Heart right ventricle (tissue), 16 donors: ENCODE results near the gene SSH3. TPM values are rescaled to one million over a fixed set of nuclear protein-coding genes. Genes with fewer than 3 reads are reported as not detected.

ENCODE experiments used
- ATAC-seq, 8 donors: fragments of 200-7000 bp; cut with Tn5 transposase; one replicate each; pipeline ENCODE4 v1.9.1; 2020; ENCODE audit warnings: mild to moderate bottlenecking in 8 of 8, moderate library complexity in 8 of 8, moderate number of reproducible peaks in 1 of 8
- DNase-seq, 2 donors: peaks; one replicate each; pipeline ENCODE4 v3.0.0-alpha.2; 2020
- H3K27ac ChIP-seq, 10 donors: fragments of 200-600 bp; sonication (generic) in 2 of 10; one replicate each; pipeline versions ENCODE4 v1.5.0 to v1.8.0; 2020 to 2022; ENCODE audit warnings: mild to moderate bottlenecking in 3 of 10
- H3K27me3 ChIP-seq, 7 donors: fragments of 200-600 bp; one replicate each; pipeline ENCODE4 v1.8.0; 2021 to 2022; ENCODE audit warnings: mild to moderate bottlenecking in 2 of 7
- H3K36me3 ChIP-seq, 9 donors: fragments of 200-600 bp; sonication (generic) in 1 of 9; one replicate each; pipeline versions ENCODE4 v1.5.0 to v1.8.0; 2020 to 2022; ENCODE audit warnings: mild to moderate bottlenecking in 2 of 9
- H3K4me1 ChIP-seq, 9 donors: fragments of 200-600 bp; sonication (generic) in 1 of 9; one replicate each; pipeline versions ENCODE4 v1.5.0 to v1.8.0; 2020 to 2022; ENCODE audit warnings: mild to moderate bottlenecking in 4 of 9
- H3K4me3 ChIP-seq, 10 donors: fragments of 200-600 bp; sonication (generic) in 2 of 10; one replicate each; pipeline versions ENCODE4 v1.5.0 to v1.8.0; 2020 to 2022; ENCODE audit warnings: mild to moderate bottlenecking in 7 of 10, moderate library complexity in 2 of 10
- H3K9me3 ChIP-seq, 11 donors: fragments of 200-600 bp in 10 of 11; sonication (generic) in 2 of 11; one replicate each; pipeline versions ENCODE4 v1.5.0 to v1.8.0; 2013 to 2022; ENCODE audit warnings: mild to moderate bottlenecking in 2 of 11, control low read depth in 1 of 11, moderate library complexity in 1 of 11
- WGBS, 2 donors: extraction: QIAGEN DNeasy Blood & Tissue Kit; methylation state at CpG; one replicate each; pipeline ENCODE4 v1.1.7; 2013; ENCODE audit warnings: inconsistent platforms in 1 of 2; 5-methylcytosine and 5-hydroxymethylcytosine counted together
- intact Hi-C, 10 donors: fragments of 100-400 bp; cut with DNase I; formaldehyde crosslinking; loops; one replicate each; pipeline versions ENCODE4 v1.11.1 to v1.14.2; 2022
- polyA plus RNA-seq, 2 donors: library from polyadenylated mRNA; stranded (reverse); fragments of 200-250 nt; gene quantifications; one replicate each; pipeline ENCODE4 v1.2.3, GENCODE V29; 2013
- total RNA-seq, 10 donors: library from RNA; stranded (reverse); fragmentation: NEBNext Ultra II Directional in 3 of 10; extraction: Animal tissue kit (Norgen Biotek cat#: 25700) in 3 of 10; gene quantifications; one replicate each; pipeline versions ENCODE4 v1.2.1 to v1.2.4, GENCODE V29; 2021 to 2023
- TF ChIP-seq, protein P1 (sequence below), 9 donors: fragments of 200-600 bp; sonication (generic) in 2 of 9; IDR thresholded peaks; one replicate each; pipeline versions ENCODE4 v1.5.0 to v1.8.0; 2021 to 2022; ENCODE audit warnings: antibody characterized with exemption in 9 of 9, mild to moderate bottlenecking in 5 of 9, moderate library complexity in 1 of 9
- donor health status: Arrhythmogenic right ventricular cardiomyopathy.
- donor health status: ischemic (EF 13 %, LVEDD 7.1; RV severe dilation, severe dysfunction).
- donor health status: healthy with polysubstance abuse.
- donor health status: DM: no; HTN: yes; CAD: no.
- donor health status: DM: no; HTN: no; CAD: no.
- donor health status: ischemic (EF 25% LVEDD 6.9; RV normal size, moderate dysfunction).
- donor health status: ischemic (EF 25% LVEDD 5.7; RV mildly dilated, moderate dysfunction).
- donor health status: healthy.
- donor health status: DM: yes; HTN: yes; CAD: no.
- donor health status: Ischemic cardiomyopathy.
- donor health status: ischemic (EF 35%, LVEDD 5.7; RV mildly dilated, moderate dysfunction).
- donor health status: nonischemic (EF 11% LVEDD 7.7; RV severe dilation, severe dysfunction).
- donor health status: DM: yes; HTN: yes; CAD: no.
- donor health status: PGD.
- donor health status: ischemic (EF 29% LVEDD 5.4; RV normal size, mild dysfunction).
- donor health status: nonischemic (EF 23%, LVEDD 6.1; RV moderate dilation, normal function).

Gene SSH3
- total and polyA plus RNA-seq, 12 donors = 7.8 to 21.2 (median 15.3) TPM

DNA sequence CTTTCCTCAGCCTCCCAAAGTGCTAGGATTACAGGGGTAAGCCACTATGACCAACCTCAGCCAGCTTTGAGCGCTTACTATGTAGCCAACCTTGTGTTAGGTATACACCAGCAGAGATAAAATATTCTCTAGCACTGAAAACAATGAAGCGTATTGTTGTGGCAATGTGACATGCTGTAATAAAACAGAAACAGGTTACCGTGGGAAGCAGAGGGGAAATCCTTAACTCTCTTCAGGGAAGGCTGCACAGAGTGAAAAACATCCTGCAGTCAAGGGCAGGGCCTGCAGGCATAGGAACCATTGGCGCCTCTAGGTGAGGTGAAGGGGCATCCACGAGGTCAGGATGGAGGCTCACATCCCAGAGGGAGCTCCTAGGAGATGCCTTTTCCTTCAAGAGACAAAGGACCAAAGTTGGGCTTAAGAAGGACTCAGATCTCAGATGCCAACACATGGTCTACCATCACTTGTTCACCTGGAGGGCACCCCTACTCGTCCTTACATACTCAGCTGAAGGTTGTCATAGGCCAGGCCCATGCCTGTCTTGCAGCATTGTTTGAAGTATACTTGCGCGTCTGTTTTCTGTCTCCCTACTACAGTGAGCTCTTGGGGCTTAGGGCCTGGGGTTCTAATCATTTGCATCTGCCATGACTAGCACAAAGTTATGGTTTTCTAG, 42.1 kb downstream of the SSH3 start:
- TF ChIP-seq, protein P1, sequence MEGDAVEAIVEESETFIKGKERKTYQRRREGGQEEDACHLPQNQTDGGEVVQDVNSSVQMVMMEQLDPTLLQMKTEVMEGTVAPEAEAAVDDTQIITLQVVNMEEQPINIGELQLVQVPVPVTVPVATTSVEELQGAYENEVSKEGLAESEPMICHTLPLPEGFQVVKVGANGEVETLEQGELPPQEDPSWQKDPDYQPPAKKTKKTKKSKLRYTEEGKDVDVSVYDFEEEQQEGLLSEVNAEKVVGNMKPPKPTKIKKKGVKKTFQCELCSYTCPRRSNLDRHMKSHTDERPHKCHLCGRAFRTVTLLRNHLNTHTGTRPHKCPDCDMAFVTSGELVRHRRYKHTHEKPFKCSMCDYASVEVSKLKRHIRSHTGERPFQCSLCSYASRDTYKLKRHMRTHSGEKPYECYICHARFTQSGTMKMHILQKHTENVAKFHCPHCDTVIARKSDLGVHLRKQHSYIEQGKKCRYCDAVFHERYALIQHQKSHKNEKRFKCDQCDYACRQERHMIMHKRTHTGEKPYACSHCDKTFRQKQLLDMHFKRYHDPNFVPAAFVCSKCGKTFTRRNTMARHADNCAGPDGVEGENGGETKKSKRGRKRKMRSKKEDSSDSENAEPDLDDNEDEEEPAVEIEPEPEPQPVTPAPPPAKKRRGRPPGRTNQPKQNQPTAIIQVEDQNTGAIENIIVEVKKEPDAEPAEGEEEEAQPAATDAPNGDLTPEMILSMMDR (IDR thresholded peaks at IDR 0.05) = no peak
- Histone ChIP-seq H3K4me1 (peaks cover 0 to 16% (median 6%) of the 10 kb centered on the region in 9 donors), H3K36me3 (no peaks in the 10 kb centered on the region), H3K27me3 (no peaks in the 10 kb centered on the region), H3K27ac (no peak overlapping the region), H3K9me3 (peaks cover 0 to 8% (median 0%) of the 10 kb centered on the region in 11 donors), H3K4me3 (no peak overlapping the region)
- intact Hi-C loops = loop anchor here in 3 of 10 donors (5.0 kb wide), 1 partner anchor 37 kb away; no protein-coding TSS in a partner anchor
- no peak for DNase-seq
- ATAC-seq = no peak
- WGBS, 2 donors = 82 to 85% methylated on average over 8 of the region's 8 CpGs

DNA sequence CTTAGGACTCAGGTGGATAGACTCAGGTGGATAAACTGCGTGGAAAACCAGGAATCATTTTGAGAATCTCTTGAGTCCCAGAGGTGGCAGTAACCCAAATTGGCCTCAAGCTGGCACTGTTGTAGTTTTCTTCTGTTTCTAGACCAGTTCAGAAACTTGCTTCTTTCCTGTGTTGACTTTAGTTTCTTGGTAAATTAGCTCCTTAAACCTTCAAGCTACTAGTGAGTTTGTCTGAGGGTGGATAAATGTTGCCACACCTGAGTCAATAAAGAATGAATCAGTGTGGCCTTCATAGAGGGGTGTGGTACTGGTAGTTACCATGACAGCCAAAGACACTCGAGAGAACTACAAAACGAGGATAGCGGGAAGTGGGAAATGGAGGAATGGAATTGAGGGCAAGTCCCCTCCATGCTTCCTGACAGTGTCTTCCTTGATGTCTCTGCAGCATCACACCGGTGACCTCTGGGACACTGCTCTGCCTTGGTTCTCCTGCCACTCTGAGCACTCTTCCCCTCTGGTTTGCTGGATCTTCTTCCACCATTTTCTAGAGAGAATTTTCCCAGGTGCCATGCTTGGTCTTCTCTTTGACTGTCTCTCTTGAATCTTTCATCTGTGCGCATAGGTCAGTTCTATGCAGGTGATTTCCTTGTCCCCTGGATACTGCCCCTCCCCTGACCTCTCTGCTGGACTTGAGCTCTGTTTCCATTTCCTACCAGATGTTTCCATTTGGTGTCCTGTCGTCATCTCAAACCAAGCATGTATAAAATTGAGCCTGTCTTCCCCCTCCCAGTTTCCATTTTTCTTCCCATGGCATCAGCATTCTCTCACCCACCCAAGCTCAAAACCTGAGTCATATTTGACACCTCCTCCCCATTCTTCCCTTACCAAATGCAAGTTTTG, 42.8 kb downstream of the SSH3 start:
- DNase-seq (no peak), ATAC-seq (no peak)
- Histone ChIP-seq H3K4me1 (peaks cover 5 to 24% (median 11%) of the 10 kb centered on the region in 9 donors), H3K9me3 (peaks cover 0 to 8% (median 0%) of the 10 kb centered on the region in 11 donors), H3K27ac (no peak overlapping the region), H3K4me3 (no peak overlapping the region), H3K27me3 (no peaks in the 10 kb centered on the region), H3K36me3 (no peaks in the 10 kb centered on the region)
- intact Hi-C loops = loop anchor here in 3 of 10 donors (5.0 kb wide), 1 partner anchor 36 kb away; no protein-coding TSS in a partner anchor
- WGBS, 2 donors = 72 to 82% methylated on average over 7 of the region's 7 CpGs
- TF ChIP-seq, protein P1 (IDR thresholded peaks at IDR 0.05) = peak in 7 of 9 donors; percentile 31 to 75 (median 39)

DNA sequence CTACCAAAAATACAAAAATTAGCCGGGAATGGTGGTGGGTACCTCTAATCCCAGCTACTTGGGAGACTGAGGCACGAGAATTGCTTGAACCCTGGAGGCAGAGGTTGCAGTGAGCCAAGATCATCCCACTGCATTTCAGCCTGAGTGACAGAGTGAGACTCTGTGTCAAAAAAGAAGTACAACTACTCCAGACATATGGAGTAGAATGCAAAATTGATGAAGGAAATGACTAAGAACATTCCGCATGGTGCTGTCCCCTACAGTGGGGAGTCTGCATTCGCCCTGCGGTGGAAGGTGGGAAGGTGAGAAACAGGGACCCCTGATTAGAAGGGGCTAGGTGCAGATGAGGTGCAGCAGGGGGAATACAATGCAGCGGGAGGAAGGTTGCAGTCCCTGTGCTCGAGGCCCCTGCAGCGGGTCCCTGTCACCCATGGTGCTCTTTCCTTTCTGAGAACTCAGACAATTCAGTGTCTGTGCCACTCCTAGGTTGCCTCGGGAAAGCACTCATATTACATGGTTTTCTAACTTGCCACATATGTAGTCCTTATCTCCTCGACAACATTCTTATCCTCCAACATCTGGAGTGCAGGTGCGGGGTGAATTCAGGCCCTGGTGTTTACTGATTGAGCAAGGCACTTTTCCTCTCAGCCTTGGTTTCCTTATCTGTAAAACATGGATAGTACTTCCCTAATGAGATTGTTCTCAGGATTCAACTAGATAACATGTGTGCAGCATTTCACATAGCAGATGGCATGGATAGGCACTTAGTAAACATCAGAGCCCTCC, 44.8 kb downstream of the SSH3 start:
- Histone ChIP-seq H3K27ac (peak overlapping the region in 1 of 10 donors; percentile 27), H3K27me3 (no peaks in the 10 kb centered on the region), H3K36me3 (peaks cover 0 to 5% (median 0%) of the 10 kb centered on the region in 9 donors), H3K4me1 (peaks cover 10 to 43% (median 28%) of the 10 kb centered on the region in 9 donors), H3K9me3 (no peaks in the 10 kb centered on the region), H3K4me3 (no peak overlapping the region)
- ATAC-seq (no peak), DNase-seq (no peak)
- TF ChIP-seq, protein P1 (IDR thresholded peaks at IDR 0.05) = no peak
- WGBS, 2 donors = 83 to 84% methylated on average over 11 of the region's 11 CpGs
- intact Hi-C loops = loop anchor here in 3 of 10 donors (5.0 kb wide), 1 partner anchor 34 kb away; no protein-coding TSS in a partner anchor
